ENCODE results near the gene ZC3H7A. TPM values are rescaled to one million over a fixed set of nuclear protein-coding genes. Genes with fewer than 3 reads are reported as not detected.
"Not testable (repeated sequence)": the region's sequence is repeated elsewhere in the genome, so short reads cannot be mapped to it uniquely, and the experiment has no call there.

Gene ZC3H7A
- total and polyA plus RNA-seq, 7 donors: 19.9 to 62.5 (median 45.5) TPM

- WGBS, 2 donors: 68 to 78% methylated on average over 10 of the region's 10 CpGs
- TF ChIP-seq, protein P1, sequence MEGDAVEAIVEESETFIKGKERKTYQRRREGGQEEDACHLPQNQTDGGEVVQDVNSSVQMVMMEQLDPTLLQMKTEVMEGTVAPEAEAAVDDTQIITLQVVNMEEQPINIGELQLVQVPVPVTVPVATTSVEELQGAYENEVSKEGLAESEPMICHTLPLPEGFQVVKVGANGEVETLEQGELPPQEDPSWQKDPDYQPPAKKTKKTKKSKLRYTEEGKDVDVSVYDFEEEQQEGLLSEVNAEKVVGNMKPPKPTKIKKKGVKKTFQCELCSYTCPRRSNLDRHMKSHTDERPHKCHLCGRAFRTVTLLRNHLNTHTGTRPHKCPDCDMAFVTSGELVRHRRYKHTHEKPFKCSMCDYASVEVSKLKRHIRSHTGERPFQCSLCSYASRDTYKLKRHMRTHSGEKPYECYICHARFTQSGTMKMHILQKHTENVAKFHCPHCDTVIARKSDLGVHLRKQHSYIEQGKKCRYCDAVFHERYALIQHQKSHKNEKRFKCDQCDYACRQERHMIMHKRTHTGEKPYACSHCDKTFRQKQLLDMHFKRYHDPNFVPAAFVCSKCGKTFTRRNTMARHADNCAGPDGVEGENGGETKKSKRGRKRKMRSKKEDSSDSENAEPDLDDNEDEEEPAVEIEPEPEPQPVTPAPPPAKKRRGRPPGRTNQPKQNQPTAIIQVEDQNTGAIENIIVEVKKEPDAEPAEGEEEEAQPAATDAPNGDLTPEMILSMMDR (IDR thresholded peaks at IDR 0.05): no peak
- TF ChIP-seq POLR2AphosphoS5 (IDR thresholded peaks at IDR 0.05): no peak
- no peak for TF ChIP-seq POLR2A (IDR thresholded peaks at IDR 0.05)
- TF ChIP-seq EP300 (IDR thresholded peaks at IDR 0.05): no peak
- Histone ChIP-seq H3K4me3 (no peak overlapping the region), H3K4me1 (no peaks in the 10 kb centered on the region), H3K9me3 (no peaks in the 10 kb centered on the region), H3K36me3 (no peaks in the 10 kb centered on the region), H3K27ac (no peak overlapping the region), H3K27me3 (no peaks in the 10 kb centered on the region)
- intact Hi-C loops (cut with DNase I): no loop called here
- no peak for DNase-seq
Measured at GRCh38 chr16:11819798-11820197, 22.7 kb upstream of the ZC3H7A start.

DNA sequence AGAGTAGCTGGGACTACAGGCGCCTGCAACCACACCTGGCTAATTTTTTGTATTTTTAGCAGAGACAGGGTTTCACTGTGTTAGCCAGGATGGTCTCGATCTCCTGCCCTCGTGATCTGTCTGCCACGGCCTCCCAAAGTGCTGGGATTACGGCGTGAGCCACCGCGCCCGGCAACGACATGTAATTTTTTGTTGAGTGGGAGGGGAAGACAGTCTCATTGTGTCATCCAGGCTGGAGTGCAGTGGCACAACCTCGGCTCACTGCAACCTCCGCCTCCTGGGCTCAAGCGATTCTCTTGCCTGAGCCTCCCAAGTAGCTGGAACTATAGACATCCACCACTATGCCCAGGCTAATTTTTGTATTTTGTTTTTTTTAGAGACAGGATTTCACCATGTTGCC is 21.9 kb upstream of the ZC3H7A start:
- intact Hi-C loops (cut with DNase I); H3K36me3 ChIP-seq; DNase-seq; H3K27me3 ChIP-seq; H3K4me1 ChIP-seq; H3K9me3 ChIP-seq; H3K27ac ChIP-seq; H3K4me3 ChIP-seq: not testable (repeated sequence)
- 83 to 92% methylated on average over 13 of the region's 13 CpGs for WGBS, 2 donors

DNA sequence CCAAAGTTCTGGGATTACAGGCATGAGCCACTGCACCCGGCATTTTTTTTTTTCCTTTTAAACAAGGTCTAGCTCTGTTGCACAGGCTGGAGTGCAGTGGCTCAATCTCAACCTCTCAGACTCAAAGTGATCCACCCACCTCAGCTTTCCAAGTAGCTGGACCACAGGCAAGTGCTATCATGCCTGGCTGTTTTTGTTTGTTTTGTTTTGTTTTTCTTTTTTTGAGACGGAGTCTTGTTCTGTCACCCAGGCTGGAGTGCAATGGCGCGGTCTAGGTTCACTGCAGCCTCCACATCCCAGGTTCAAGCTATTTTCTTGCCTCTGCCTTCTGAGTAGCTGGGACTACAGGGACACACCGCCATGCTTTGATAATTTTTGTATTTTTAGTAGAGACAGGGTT is 19.1 kb upstream of the ZC3H7A start:
- Histone ChIP-seq H3K36me3 (no peaks in the 10 kb centered on the region), H3K4me3 (no peak overlapping the region), H3K27me3 (no peaks in the 10 kb centered on the region), H3K9me3 (no peaks in the 10 kb centered on the region), H3K4me1 (no peaks in the 10 kb centered on the region), H3K27ac (no peak overlapping the region)
- DNase-seq: no peak
- intact Hi-C loops (cut with DNase I): no loop called here
- WGBS, 2 donors: 76 to 91% methylated on average over 5 of the region's 5 CpGs
- TF ChIP-seq EP300 (IDR thresholded peaks at IDR 0.05): no peak
- TF ChIP-seq POLR2AphosphoS5 (IDR thresholded peaks at IDR 0.05): no peak
- TF ChIP-seq POLR2A (IDR thresholded peaks at IDR 0.05): no peak
- TF ChIP-seq, protein P1 (IDR thresholded peaks at IDR 0.05): no peak

- WGBS, 2 donors: 84 to 87% methylated on average over 4 of the region's 4 CpGs
- not testable (repeated sequence) for H3K27me3 ChIP-seq, H3K27ac ChIP-seq, H3K4me1 ChIP-seq, H3K36me3 ChIP-seq, H3K4me3 ChIP-seq, H3K9me3 ChIP-seq
- intact Hi-C loops (cut with DNase I): loop anchor here (5.0 kb wide), 1 partner anchor 417 kb away; no protein-coding TSS in a partner anchor
- DNase-seq: peak; percentile 69
Measured at GRCh38 chr16:11814800-11815199, 17.7 kb upstream of the ZC3H7A start.

DNA sequence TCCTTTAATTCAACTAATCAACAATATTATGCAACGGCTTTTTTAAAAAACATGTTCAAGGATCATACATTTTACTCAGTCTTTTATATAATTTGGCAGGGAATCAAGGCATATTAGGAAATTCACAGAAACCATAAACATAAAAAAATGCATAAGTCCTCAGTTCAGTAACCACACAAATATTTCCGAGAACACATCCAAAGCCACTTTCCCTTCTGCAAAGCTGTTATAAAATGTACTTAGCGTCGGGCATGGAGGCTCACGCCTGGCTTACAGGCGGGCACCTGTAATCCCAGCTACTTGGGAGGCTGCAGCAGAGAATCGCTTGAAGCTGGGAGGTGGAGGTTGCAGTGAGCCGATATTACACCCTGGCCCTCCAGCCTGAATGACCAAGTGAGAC is 9.7 kb upstream of the ZC3H7A start:
- Histone ChIP-seq H3K36me3 (no peaks in the 10 kb centered on the region), H3K27ac (no peak overlapping the region), H3K9me3 (no peaks in the 10 kb centered on the region), H3K4me3 (no peak overlapping the region), H3K4me1 (no peaks in the 10 kb centered on the region), H3K27me3 (no peaks in the 10 kb centered on the region)
- 16 to 51% methylated on average over 8 of the region's 8 CpGs for whole genome bisulfite sequencing, 2 donors
- DNase-seq: no peak
- intact Hi-C loops (cut with DNase I): no loop called here
- TF ChIP-seq EP300 (IDR thresholded peaks at IDR 0.05): no peak
- no peak for TF ChIP-seq POLR2A (IDR thresholded peaks at IDR 0.05)
- TF ChIP-seq POLR2AphosphoS5 (IDR thresholded peaks at IDR 0.05): no peak
- TF ChIP-seq, protein P1 (IDR thresholded peaks at IDR 0.05): no peak

- Histone ChIP-seq H3K4me1 (no peaks in the 10 kb centered on the region), H3K36me3 (no peaks in the 10 kb centered on the region)
- WGBS, 2 donors: 85 to 93% methylated on average over 3 of the region's 3 CpGs
Measured at GRCh38 chr16:11805556-11805955, 8.5 kb upstream of the ZC3H7A start.

More at GRCh38 chr16:11805556-11805955, 8.5 kb upstream of the ZC3H7A start:
- no peak overlapping the region for H3K27ac ChIP-seq
- no peak for TF ChIP-seq EP300 (IDR thresholded peaks at IDR 0.05)
- H3K27me3 ChIP-seq: no peaks in the 10 kb centered on the region
- DNase-seq: no peak
- intact Hi-C loops (cut with DNase I): no loop called here
- no peaks in the 10 kb centered on the region for H3K9me3 ChIP-seq
- H3K4me3 ChIP-seq: no peak overlapping the region

All from sigmoid colon (tissue), 7 donors.